NCI-H187 treated with DMSO at 0.1 percent for 48 hours (cell line): ENCODE data around the gene MEIS2.

Experiments used
- DNase-seq: peaks from one replicate; lab custom pipeline; 2025; lab: John Stamatoyannopoulos, UW

Gene MEIS2

DNA sequence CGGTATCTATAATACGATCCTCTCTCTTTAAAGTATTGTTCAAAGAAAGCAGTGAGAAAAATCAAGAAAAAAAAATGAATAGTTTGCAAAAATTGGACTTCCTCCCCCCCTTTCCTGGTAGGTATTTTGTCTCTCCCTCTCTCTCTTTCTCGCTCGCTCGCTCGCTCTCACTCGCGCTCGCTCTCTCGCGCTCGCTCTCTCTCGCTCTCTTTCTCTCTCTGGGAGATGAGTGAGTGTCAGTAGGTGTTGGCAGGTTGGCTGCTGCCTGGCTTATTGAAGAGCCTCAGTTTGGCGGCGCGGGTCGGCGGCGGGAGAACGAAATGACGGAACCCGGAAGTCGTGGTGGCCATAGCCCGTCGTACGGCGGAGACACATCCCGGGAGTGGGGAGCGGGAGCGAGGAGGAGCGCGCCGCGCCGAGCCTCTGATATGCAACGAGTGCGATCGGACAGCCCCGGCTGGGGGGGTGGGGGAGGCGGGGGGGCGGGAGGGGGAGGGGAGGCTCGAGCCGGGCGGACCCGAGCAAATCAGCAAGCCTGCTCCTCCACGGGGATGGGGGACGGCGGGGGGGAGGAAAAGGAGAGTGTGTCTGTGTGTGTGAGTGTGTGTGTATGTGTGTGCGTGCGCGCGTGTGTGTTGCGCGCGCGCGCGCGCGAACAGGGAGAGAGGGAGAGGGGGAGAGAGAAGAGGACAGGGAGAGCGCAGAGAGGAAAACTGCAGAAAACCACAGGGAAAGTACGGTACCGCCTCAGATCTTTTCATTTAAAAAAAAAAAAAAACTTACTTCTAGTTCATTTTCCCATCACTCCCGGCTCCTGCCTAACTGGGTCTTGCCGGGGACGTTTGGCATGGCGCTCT, at the start of gene MEIS2:
MEIS2 (minus strand) TSS at position 441 of the 857 bp plus-strand sequence. CDS start 1,083 bp downstream, outside the sequence.
- peak; percentile 57 for DNase-seq

DNA sequence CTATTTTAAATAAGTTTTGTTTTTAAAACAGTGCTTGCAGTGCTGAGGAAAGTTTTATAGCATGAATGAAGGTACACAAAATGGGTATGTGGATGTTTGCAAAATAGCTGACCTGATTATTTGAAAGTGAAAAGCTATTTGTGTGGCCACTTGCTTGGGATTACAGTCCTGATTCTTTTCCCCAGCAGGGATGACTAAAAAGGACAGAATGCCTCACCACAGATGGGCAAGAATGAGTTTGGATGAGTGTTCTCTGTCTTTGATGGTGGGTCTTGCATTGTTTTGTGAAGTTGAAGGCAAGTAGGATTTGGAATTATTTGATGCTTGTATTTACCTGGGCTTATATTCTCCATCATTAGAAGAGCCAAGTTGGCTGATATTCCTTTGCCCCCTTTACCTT, 48.8 kb upstream of the MEIS2 start:
- DNase-seq: no peak

DNA sequence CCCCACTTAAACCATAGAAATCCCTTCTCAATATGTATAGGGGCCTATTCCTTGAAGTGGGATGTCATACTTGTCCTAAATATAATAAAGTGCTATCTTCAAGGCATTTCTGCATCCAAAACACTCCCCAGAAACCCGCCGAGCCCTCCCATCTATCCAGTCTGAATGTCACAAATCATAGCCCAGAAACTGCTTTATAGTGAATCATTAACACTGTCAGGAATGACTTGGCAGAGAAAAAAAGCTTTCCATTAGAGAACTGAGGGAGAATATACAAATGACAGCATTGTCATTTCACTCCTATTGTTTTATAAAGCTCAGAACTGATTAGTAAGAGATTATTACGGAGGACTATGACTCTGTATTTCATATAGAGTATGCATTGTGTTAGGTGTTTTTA, 48.4 kb upstream of the MEIS2 start:
- DNase-seq: no peak

DNA sequence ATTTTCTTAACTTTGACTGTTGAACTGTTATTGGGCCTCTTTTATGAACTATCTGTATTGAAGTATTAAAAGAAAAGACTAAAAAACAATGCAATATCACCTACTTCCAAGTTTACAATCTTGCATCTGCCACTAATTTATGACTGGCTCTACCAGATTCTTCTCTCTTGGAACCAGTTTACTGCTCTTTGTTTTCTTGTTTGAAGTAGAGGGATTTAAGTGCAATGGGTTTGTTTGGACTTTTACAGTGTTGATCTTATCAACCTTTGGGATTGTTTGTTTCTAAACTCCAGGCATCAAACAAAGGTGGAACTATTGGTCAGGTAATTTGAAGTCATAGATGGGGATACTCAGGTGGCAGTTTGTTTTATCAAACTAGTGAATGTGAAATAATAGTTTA, 43.0 kb upstream of the MEIS2 start:
- DNase-seq: no peak

DNA sequence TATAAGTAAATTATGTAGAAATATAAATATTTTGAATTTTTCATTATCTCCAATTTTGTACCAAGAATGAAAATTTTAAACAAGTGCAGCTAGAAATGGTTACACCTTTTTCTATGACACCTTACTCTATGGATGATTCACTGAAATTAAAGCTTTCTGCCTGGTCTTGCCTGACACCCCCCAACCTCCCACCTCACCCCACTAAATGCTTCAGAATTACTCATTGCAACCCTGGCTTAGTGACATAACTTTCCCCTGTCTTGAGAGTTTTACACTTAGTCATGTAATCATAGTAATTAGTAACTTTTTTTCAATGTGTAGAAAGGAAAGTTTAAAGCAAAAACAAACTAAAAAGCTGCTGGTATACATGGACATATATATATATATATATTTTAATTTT, 42.0 kb upstream of the MEIS2 start:
- DNase-seq: no peak

DNA sequence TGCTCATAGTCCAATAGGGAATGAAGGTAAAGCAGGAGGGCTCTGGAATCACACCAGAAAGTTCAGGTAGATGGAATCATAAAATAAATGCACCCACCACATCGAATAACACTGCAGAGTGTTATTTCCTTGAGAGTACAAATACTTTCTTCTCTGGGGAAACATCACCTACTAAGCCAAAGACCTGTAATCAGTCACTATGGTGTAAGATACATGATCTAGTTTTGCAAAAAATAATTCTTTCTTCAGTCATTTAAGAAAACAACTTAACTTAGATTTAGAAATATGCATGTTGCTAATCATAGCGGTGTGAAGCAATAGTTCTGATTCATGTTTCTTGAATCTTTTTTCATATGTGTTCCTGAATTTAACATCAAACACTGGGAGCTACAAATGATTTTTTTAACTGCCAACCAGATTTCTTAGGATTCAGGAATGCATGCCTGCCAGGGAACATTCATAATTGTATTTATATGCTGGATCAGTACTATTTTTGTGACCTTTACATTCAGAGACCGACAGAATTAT, 40.2 kb upstream of the MEIS2 start:
- DNase-seq: no peak

DNA sequence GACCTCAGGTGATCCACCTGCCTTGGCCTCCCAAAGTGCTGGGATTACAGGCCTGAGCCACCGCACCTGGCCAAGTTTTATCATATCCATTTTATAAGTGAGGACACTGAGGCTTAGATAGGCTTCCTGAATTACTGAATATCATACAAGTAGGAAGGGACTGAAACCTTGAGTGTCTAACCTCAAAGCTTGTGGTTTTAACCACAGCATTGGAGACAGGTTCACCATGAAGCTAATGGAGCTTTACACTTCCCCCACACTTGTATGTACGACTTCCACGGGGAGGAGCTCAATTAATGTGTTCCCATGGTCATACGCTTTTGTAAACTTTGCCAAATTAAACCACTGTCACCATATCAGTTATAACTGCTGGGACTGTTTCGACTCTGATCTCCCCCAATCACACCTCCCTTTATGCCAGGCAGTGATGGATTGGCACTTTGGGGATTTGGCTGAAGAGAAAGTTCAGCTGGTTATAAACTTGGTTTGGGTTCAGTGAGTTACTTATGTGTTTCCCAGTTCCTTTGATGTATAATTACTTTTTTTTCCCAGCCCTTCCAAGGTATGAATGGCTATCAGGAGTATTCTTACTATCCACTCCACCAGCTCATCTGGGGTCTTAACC, 38.4 kb upstream of the MEIS2 start:
- no peak for DNase-seq

DNA sequence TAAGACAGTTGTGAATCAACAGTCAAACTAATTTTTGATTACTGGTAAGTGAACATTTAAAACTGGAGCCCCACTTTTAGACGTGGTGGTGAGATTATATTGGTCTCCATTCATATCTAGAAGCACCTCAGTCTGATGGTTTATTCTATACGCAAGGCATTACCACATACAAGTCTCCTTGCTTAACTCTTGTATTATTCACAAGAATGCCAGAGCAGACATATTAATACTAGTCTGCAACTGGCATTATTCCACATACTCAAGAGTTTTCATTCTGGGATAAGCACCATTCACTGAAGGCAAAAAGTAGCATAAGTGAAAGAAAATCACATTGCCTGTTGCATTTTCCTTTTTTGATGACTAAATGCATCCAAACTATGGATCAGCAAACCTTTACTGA, 36.9 kb upstream of the MEIS2 start:
- DNase-seq: no peak

DNA sequence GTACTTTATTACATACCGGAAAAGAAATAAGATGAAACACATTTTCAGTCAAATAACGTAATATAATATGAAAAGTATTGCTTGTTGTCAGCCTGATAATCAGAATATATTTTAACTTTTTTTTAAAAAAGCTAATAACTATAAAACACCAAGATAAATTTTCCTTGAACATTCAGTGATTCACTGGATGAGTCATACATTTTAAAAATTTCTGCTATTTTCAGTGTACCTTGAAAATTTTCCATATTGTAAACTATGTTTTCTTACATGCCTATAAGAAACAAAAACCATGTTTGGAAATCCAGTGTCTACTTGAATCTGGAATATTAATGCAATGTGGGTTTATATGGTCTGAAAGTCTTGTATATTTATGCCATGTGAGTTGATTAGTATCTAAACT, 36.3 kb upstream of the MEIS2 start:
- DNase-seq: no peak

DNA sequence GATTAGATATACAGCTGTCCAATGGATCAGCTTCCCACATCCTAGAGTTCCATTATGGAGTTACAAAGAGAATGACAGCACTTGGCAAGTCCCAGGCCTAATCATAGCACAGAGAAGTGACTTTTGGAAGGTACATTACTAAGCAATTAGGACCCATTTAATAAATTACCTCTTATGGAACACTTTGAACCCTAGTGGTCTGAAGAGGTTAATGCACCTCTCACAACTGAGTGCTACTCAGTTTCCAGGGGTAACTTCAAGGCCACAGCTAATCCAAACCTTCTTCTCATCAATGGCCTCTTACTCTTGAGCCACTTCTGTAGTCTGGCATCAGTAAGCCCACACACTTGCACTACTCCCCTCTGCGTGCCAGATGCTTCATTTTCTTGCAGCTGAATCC, 34.9 kb upstream of the MEIS2 start:
- peak; percentile 82 for DNase-seq

DNA sequence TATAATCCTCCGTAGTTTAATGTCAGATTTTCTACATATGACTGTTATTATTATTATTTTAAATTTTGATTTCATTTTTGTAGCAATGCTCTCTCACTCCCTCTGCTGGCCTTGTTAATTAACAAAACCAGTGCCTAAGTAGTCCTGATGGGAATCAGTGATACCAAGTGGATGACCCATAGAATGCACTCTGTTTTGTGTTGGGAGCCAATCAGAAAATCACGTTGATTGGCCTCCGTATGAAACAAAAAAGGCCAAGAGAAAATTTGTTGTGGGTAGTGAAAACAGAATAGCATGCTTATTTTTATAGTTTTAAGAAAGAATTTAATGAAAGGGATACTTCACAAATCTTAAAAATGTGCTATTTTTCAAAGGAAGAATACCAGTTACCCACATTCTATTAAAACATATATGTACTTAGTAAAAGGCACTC, 34.4 kb upstream of the MEIS2 start:
- DNase-seq: no peak

DNA sequence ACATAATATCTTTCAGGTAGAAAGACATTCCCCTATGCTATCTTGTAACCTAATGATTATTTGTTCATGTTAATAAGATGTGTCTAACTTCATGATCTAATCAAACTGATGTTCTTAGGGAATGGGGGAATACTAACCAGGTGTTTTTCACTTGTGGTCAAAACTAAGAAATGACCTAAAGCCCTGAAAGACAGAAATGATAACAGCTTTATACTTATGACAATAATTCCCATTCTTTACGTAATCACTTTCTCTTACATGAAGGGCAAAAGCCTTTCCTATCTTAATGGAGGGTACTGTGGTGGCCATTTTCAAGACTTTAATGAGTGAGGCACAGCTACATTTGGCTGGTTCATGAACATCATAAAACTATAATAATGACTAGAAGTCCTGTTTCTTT, 33.9 kb upstream of the MEIS2 start:
- DNase-seq: no peak

DNA sequence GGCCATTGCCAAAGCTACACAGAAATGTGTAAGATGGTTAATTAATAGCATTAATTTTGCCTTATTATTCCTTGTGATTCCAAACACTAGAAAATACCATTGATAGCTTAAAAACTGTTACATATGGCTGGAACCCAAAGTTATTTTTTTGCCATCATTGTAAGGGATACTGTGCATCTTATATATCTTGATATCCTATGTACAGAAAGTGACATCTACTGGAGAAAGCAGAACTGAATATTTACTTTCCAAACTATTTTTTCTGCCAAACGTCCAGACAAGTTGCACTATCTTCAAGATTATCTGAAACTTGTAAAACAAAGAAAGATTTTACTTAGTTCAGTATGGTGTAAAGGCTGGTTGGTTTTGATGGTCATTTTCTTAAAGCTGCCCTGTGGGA, 33.3 kb upstream of the MEIS2 start:
- no peak for DNase-seq

DNA sequence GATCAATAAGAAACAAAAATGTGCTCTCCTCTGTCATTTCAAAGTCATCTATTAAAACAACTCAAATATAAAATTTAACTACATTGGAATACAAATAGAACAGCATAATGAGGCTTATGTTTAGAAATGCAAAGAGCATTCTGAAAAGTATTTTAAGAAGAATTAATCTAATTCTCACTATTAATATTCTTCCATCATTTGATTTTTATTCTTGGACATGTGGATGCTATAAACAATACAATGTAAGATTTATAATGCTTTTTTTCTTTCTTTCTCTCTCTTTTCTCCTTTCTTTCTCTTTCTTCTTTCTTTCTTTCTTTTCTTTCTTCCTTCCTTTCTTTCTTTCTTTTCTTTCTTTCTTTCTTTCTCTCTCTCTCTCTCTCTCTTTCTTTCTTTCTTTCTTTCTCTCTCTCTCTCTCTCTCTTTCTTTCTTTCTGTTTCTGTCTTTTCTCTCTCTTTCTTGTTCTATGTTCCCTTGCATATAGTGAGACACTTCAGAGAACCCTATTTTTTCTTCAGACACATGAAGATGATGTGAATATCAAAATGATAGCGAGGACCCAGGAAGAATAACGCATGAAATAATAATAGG, 32.6 kb upstream of the MEIS2 start:
- no peak for DNase-seq

DNA sequence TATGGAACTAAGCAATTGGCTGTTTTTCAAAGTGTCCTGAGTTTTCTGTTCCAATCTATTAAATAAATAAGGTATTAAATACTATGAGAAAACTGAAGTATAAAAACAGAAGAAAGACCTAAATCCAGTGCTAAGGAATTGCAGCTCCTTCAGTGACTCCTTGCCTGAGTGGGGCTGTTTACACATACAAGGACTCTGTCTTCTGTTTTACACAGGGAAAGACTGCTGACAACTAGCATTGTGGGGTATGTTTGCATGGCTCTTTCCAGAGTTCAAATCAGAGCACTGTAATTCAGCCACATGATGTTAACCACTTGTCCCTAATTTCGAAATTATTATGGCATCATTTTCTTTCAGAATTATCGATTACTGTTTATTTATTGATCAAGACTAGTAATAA, 31.3 kb upstream of the MEIS2 start:
- DNase-seq: no peak

DNA sequence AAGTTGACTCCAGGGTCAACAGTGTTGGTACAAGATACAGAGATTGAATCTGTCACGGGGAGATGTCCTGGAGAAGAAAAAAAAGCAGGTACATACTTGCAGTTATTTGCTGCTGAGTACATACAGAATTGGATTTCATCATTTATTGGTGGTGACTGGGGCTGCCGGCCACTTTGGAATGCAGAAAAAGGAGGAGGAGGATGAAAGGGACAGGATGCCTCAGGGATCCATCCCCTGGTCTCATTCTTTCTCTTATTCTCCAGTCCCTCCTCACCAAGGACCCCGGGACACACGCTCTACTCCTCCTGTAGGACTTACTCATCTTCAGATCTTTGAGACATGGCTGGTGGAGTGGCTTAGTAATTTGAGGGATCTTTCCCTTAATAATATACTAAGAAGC, 30.0 kb upstream of the MEIS2 start:
- DNase-seq: no peak

DNA sequence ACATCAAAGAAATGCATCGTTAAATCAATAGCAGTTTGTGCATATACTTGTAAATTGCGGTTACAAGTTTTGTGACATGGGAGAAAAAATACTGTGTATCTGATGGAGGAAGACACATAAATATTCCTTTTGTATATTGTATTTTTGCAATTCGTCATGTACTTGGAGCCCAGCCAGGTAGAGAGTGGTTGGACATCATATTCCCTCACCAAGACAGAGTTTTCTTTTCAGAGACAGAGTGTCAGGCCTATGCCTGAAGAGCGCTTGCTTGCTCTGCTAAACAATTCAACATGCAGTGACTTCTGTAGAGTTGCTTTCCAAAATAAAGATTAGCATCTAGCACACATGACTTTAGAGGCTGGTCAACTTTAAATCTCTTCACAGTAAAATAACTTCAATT, 24.8 kb upstream of the MEIS2 start:
- no peak for DNase-seq

DNA sequence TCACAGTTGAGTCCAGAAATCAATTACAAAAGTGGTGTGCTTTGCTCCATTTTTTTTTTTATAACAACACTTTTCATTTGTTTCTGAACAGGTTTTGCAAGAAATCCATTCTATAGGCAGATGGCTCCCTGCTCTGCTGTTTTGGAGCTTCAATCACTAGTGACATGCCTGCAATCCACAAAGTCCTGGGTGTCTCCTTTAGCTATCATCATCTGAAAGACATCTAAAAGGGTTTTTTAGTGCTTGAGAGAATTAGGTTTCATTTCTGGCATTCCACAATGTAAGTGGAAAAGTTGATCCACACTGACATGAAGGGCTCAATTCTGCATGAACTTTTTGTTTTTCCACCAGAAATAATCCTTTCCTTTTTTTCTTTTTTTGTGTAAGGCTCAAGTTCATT, 24.0 kb upstream of the MEIS2 start:
- DNase-seq: no peak

DNA sequence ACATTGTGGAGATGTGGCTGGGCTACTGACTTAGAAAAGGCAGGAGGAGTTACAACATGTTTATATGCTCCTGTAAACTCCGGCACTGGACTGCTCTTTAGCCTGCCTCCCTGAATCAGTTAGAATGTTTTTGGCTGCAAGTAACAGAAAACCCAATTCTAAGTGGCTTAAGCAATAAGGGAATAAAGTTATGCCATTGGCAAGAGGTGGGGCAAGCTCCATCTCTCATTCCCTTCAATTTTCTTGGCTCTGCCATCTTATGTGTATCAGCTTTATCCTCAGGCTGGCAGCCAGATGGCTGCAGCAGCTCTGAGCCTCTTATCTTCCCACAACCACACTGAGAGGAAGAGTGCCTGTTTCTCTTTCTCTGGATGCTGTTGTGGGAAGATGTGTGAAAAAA, 22.4 kb upstream of the MEIS2 start:
- DNase-seq: no peak

DNA sequence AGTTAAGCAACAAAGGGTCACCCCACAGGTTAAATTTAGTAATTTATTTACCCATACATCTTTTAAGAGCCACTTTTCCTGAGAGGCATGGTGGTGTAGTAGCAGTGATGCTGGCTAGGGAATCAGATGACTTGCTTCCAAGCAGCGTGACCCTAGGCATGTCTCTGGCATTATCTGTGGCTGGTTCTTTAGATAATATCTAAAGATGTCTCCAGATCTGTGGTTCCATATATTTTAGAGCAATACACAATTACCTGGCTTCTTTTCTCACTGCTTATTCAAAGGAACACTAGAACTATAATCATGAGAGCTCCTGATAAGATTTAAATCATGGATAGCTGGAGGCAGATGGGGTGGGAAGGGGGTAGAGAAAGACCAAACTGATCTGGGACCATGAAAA, 21.1 kb upstream of the MEIS2 start:
- DNase-seq: no peak

DNA sequence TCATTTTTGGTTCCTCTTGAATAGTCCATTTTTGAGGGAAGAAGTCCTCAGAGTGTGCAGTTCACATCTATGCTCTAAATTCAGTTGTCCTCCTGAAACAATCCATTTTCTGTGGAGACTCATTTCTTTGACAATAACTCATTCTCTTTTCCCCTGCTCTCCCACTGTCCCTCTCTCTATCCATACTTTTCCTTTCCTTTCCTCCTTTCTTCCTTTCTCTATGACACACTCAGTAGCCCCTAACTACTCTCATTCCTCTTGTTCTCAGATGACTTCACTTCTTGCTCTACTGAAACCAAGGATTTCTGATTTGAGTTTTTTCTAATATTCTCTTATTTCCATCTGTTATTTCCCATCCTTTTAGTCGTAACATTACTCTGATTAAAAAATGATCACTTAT, 16.7 kb upstream of the MEIS2 start:
- no peak for DNase-seq

DNA sequence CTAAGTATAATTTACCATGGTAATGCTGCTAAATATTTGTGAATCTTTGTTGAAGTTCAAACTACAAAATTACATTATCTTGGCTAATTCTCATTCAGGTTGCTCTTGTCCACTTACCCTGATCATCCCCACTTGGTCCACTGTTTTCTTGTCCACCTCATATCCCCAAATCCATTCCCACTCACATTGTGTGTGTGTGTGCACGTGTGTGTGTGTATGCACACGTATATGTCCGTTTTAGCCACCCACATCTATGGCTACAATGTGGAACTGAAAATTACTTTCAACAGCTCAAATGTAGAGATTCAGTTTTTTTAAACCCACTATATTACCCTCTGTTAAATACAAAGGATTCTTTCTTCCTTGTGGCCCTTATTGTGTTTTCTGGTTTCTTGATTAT, 15.2 kb upstream of the MEIS2 start:
- no peak for DNase-seq
